NCI-H187 (cell line): ENCODE data around the gene KCNJ4.
A peak's percentile ranks its signal among the peaks of the same experiment; 100 is the strongest.
"Not testable (repeated sequence)": the region's sequence is repeated elsewhere in the genome, so short reads cannot be mapped to it uniquely, and the experiment has no call there.

Source experiments
- DNase-seq, 2 experiments: peaks; one replicate each; lab custom pipeline; 2025; lab: John Stamatoyannopoulos, UW

KCNJ4 gene

DNA sequence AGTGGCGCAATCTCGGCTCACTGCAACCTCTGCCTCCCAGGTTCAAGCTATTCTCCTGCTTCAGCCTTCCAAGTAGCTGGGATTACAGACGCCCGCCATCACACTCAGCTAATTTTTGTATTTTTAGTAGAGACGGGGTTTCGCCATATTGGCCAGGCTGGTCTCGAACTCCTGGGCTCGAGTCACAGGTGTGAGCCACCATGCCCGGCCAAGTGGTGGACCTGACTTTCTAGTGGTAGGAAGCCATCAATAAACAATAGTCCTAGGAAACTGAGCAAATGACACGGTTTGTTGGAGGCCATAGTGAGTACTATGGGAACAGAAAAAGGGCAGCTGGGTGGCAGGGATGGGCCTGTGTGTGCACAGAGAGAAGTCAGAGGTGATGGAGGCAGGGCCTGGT, 15.2 kb upstream of the KCNJ4 start:
- not testable (repeated sequence) for DNase-seq

DNA sequence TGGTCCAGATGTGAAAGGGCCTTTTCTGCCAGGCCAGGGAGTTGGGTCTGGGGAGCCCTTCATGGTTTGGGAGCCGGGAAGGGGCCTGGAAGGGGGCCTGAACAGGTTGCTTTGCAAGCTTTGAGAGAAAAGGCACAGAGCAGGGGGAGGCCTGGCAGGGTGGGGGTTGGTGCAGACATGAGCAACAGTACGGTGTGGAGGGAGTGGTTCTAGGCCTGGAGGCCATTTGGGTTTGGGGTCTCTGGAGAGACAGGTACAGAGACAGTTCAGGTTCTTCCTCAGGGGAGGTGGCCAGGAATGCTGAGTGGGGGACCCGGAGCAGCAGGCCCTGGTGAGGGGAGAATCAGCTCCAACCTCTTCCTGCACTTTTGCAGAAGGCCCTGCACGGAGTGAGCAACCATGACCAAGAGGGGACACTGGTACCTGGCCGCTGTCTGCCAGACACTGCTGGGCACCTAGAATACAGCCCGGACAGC, 14.3 kb upstream of the KCNJ4 start:
- no peak for DNase-seq

DNA sequence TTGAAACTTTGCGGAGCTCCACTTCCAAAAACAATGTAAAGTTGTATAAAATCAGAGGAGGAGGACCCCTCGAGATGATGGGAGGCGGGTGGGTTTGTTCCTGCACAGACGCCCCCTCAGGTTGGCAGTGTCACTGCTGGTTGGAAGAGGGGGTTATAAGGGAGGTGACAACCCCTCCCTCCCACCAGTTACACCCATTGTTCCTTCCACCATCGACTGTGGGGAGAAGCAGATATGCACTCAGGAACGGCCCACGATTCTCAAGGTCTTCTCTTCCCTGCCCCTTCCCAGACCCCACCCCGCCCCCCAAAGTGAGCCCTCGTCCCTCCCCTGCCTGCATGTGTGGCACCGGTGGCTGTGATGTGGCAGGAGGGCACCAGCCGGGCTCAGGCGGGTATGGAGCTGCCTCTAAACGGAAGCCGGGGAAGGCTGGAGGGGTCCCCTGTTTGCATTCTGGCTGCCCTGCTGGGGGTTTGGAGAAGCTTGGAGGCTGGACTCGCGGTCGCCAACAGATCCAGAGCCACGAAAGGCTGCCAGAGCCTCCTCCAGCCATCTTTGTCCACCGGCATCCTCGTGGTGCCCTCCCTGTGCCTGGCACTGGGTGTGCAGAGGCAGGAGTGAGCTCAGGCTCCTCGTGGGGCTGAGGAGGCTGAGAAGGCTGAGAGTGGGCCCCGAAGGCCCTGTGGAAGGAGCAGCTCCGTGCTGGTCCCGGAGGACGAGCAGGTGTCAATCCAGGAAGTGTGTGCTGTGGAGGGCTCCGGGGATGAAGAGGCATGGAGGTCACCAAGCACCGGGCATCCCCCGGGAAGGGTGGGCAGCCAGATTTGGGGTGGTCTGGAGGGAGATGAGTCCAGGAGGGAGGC, 13.7 kb upstream of the KCNJ4 start:
- no peak for DNase-seq

DNA sequence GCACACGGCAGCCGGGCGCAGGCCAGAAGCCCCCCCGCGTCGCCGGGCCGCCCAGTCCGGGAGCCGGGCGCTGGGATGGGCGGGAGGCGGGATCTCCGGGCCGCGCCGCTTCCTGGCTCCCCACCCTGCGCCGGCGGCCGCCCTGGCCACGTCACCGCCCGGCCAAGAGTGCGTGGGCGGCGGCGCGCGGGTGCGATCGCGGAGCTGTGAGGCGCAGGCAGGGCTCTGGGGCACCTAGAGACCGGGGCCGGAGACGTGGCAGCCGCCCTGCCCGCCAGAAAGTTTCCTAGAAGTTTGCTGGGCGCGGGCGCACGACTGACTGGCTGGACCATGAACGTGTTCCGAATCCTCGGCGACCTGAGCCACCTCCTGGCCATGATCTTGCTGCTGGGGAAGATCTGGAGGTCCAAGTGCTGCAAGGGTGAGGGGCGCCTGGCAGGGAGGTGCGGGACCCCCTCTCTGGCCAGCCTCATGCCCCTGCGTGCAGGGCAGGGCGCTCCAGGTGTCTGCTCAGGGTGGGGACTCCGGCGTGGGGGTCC, 13.0 kb upstream of the KCNJ4 start, which contains the start of gene KDELR3:
Gene KDELR3 (plus strand): TSS at position 193 of the 539 bp plus-strand sequence. CDS start 138 bp downstream, at position 331.
- DNase-seq = no peak

DNA sequence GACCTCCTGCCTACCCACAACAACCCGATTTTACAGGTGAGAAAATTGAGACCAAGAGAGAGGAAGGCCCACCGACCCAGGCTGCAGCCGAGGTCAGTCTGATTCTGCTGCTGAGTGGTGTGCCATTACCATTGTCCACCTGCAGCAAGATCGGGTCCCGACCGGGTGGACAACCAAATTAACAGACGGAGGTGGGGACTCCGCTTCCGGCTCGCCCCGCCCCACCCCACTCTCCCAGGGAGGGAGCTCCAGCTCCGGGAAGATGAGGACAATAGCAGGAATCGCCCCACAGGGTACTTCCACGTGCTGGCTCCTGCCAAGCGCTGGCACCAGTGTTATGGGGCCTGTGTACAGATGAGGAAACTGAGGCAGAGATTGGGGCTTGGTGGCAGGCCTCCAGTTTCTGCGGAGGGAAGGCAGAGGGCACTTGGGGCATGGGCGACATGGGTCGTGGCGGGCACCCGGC, 12.5 kb upstream of the KCNJ4 start:
- no peak for DNase-seq

DNA sequence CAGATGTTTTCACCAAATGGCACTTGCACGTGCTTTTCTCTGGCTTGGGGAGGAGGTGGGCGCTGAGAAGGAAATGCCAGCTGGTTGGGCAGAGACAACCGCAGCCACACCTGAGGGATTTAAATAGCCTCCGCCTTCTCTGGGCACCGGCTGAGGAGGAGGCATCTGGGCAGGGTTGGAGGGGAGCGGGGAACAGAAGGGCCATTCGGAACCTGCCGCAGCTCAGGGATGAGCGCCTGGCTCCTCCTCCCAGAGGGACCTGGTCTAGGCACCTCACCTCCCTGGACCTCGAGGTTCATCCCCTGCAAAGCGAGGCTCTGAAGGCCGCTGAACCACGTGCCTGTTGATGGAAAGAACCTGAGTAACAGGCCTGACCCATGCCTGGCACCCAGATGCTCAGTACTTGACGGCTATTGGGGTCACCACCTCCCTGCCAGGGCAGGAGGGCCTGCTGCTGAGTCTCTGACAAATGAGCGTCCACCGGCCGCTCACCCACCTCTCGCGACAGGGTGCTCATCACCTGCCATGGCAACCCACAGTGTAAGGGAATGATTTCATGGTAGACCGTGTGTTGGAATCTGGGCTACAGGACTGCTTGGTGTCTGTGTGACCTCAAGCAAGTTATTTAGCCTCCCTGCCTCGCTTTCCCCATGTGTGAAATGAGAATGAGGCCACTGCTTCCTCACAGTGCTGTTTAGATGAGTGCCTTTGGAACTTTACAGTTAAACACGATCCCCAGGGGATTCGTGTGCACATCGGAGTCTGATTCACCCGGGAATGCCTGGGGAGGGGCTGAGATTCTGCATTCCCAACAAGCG, 10.9 kb upstream of the KCNJ4 start:
- no peak for DNase-seq

DNA sequence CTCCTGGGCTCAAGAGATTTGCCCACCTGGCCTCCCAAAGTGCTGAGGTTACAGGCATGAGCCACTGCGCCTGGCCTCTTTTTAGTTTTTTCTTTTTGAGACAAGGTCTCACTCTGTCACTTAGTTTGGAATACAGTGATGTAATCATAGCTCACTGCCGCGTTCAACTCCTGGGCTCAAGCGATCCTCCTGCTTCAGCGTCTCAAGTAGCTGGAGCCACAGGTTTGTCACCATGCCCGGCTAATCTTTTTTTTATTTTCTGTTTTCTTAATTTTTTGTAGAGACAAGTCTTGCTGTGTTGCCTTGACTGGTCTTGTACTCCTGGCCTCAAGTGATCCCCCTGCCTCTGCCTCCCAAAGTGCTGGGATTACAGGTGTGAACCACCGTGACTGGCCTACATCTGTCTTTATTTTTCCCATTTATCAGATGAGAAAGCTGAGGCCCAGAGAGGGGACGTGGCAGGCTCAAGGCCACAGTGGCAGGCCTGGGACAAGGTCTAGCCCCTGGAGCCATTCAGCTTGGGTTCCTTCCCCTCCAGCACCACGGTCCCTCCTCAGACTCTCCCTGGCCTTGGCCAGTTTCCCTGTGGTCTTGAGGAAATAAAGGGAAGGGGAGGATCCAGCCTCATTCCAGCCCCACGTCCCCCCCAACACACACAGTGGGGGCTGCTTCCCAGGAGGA, 10.1 kb upstream of the KCNJ4 start:
- no peak for DNase-seq

DNA sequence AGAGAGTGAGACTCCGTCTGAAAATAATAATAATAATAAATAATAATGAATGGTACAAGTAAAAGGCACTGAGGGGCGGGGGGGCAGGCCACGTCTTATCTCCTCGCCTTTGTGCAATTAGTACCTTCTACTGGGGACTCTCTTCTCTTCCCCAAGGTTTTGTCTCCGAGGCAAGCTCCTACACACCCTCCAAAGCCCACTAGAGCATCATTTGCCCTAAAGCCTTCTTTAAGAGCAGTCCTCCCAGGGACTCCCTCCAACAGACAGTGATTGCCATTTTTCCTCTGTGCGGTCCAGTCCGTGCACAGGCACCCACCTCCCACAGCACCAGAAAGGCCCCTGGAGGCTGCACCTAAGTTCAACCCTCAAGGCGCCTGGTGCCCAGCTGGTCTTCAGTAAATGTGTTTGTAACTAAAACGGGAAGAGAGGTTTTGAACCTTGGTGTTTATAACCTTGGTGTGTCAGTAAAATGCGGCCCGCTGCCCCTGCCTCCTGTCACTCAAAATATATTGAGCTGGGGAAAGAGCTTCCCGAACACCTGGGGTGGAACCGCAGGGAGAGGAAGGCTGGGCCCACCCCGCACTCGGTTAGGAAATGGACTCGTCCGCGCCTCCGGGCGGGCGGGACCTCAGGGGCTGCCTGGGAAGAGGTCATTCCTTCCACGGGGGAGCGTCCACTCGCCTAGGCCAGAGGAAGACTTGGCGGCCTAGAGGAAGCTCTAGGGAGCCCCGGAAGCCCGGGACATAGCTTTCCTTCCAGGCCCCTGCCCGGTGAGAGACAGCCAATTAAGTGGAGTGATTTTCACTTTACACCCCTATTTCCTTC, 8.2 kb upstream of the KCNJ4 start:
- no peak for DNase-seq

DNA sequence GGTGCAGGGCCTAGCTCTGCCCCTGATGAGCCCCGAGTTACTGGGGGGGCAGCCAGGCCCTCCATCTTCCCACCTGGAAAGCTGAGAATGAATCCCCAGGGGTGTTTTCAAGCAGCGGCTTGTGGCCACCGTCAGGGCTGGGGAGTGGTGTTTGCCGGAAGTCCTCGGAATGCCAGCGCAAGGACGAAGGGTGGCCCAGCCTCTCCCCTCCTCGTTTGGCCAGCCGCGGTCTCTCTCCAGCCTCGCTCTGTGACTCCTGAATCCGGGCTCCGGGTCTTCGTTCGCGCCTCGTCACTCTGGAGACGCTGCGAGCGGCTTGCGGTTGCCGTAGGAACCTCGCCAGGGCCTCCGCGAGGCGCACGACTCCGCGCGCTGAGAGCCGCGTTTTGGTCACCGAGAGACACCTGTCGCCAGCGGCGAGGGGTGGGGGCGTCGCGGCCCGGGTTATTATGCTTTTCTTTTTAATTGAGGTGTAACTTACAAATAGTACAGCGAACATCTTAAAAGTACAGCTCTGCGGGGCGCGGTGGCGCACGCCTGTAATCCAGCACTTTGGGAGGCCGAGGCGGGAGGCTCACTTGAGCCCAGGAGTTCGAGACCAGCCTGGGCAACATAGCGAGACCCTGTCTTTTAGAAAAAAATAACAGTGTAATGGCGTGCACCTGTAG, 6.5 kb upstream of the KCNJ4 start:
- DNase-seq = peak; percentile 40 to 84

DNA sequence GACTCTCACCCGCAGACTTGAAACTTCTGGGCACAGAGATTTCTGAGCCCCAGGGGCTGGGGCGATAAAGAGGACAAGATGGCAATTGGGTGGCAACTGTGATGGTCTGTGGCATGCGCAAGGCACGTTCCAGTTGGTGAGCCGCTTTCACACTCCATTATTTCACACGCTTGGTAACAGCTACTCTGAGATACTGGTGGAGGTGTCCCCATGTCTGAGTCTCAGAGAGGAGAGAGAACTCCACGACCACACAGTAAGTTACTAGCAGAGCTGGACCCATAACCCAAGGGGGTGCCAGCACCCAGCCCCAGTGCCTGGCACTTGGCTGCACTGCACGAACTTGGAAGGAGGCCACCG, 6.0 kb upstream of the KCNJ4 start:
- no peak for DNase-seq

DNA sequence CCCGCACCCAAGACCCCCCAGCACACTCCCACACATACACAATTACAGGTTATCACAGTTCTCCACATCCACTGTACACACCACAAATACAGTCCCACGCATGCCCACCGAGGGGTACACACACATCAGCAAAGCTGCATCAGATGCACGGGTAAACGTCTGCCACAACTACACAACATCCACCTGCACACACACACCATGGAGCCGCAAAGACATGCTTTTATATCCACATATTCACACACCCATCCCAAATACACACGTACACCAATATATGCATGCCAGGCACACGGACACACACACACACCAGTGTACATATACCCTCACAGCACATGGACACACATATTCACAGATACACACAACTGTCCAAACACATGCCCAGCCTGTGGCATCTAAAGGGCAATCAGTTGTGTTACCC, 5.4 kb upstream of the KCNJ4 start:
- DNase-seq = no peak

DNA sequence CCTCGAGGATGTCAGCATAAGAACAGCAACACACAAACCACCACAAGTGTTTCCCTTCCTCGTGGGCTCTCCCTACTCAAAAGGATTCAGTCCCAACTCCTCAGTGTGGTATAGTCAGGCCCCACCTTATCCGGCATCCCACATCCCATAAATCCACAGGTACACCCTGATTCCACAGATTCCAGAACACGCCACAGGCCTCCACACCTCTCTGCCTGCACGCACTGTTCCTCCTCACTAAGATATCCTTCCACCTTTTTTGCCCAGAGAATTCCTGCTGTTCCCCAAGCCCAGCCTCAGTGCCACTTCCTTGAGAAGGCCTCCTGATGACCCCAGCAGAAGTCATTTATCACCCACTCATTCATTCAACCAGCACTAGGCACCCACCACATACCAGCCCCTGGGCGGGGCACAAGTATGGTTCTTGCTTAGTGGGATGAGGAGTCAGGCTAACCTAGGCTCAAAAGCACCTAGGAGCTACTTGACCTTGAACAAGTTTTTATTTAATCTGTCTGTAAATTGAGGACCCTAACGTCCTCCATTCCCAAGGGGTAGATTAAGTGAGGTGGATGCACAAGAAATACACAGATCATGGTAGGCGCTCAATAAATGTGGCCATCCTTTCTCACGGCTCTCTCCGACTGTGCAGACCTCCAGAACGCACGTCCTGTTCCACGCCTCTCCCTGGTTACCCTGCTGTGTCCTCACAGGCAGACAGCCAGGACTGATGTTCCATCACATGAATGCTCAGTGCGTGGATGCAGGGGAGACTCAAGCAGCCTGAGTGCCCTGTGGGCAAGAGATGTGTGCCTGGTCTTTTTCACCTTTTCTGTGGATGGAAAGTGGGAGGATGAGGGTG, 2.1 kb upstream of the KCNJ4 start:
- no peak for DNase-seq

DNA sequence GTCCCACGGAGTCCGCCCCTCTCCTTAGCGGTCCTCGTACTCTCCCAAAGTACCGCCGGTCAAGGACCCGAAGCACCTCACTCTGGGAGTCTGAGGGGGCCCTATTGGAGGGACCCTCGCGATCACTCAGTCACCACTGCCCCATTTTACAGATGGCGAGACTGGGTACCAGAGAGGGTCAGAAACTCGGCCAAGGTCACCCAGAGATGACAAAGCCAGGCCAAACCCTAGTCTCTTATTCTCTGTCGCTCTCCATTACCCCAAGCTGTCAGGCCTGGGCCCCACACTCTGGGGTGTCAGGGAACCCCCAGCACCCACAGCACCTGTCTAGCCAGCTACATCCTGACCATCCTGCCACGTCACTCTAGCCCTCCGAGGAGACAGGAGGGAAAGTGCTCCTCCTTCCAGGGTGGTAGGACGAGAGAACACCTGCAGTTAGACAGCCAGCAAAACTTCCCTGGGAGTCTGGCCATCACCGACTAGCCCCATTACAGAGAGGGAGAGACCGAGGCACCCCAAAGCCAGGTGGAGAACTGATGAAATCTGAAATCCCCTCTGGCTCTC, 1.4 kb upstream of the KCNJ4 start:
- no peak for DNase-seq

DNA sequence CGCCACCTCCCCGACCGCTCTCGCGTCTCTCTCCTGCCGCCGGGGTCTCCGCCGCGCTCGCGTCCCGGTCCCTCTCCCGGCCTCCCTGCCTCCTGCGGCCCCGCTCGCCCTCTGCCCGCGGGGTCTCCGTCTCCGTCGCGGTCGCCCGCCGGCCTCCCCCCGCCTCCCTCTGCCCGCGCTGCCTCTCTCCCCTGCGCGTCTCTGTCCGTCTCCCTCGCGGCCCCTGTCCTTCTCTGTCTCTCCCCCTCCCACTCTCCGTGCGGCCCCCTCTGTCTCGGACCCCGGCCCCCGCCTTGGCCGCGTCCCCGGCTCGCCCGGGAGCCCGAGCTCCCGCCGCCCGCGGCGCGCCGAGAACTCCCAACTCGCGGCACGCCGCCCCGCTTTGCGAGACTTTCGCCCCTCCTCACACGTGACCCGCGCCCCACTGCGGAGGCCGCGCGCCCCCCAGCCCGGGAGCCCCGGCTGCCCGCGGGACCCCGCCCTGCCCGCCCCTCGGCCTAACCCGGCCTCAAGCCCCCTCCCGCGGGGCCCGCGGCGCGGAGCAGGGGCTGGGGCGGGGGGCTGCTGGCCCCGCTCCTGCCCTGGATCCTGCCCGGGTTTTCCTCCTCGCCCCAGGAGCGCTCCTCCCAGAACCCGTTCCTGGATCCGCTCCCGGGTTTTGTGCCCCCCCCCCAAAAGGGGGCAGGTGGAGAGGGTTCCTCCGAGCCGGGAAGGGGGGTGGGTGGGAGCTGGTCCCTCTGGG, 702 bp upstream of the KCNJ4 start:
- no peak for DNase-seq

DNA sequence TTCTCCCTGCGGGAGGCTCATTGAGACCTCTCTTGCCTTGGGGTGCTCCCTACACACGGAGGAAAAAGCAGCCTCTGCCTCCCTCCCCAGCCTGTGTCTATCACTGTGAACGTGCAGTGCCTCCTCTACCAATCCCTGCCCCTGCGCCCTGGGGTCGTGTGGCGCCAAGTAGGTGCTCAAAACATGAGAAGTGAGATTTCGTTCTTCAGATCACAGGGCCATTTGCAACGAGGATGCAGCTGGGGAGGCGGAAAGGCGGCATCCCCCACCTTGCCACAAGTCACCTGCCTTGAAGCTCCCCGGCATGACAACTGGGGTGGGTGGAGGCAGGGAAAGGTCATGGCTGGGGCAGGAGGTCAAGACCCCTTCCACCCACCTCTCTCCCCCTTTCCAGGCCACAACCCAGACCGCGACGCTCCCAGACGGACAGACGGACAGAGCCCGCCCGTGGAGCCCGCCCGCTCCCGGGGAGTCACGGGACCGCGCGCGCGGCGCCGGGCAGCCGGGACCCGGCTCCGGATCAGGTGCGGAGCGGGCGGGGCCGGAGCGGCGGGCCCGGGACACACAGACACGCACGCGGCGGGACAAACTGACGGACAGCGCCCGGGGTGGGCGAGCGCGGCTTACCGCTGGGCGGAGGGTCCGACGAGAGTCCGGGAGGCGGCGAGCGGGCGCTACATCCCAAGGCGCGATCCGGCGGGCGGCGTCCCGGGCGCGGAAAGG, 485 bp downstream of the KCNJ4 start:
- DNase-seq = no peak

DNA sequence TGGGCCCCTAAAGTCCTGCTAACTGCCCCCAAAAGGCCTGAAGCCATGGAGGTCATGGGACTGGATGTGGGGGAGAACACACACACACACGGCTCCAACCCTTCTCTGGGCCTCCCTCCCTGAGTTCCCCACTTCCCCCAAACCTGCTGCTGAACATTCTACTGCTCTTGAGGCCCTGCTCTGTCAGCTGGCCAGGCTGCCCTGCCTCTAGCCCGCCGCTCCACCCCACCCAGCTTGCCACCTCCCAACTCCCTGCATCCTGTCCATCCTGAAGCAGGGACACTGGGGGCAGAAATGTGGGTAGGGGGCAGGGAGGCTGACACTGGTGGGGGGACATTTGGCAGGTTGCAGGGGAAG, 1.0 kb downstream of the KCNJ4 start:
- no peak for DNase-seq

DNA sequence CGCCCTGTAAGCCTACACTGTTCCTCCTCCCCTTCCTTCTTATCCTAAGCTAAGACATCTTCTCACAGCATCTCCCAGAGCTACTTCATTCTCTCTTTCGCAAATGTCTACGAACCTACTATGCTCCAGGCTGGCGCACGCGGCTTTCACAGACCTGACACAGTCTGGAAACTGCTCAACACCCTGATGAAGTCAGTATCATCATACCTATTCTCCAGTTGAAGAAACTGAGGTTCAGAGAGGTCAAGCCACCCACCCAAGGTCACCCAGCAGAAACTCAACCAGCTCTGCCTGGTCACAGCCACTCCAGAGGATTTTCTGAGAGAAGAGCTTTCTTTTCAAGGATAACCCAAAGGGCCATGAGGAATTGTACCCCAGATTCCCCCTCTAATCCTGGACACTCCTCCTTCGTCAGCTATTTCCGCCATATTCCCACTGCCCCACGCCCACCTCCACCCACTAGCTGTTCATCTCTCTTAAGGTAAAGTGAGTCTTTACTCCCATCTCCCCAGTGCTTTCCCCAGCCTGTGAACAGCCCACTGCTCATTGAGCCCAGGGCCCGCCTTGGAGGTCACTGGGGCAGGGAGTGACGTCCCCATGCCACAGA, 1.8 kb downstream of the KCNJ4 start:
- no peak for DNase-seq
